Brain microvascular endothelial cell (primary cell): ENCODE results near the gene SNX15.

Experiments
- DNase-seq: peaks from one replicate; pipeline ENCODE4 v3.0.0-alpha.2; 2020
- H3K27ac ChIP-seq: fragments of 250-450 bp; sonication (Bioruptor Pico); 2 replicates; pipeline ENCODE4 v1.5.1; 2020; ENCODE audit warnings: mild to moderate bottlenecking, moderate library complexity
- H3K27me3 ChIP-seq: fragments of 250-450 bp; sonication (Bioruptor Pico); replicated peaks from 2 replicates; pipeline ENCODE4 v1.5.1; 2020; ENCODE audit warnings: mild to moderate bottlenecking
- H3K36me3 ChIP-seq: fragments of 250-450 bp; sonication (Bioruptor Pico); replicated peaks from 2 replicates; pipeline ENCODE4 v1.5.1; 2020; ENCODE audit warnings: mild to moderate bottlenecking
- H3K4me3 ChIP-seq: 2 replicates; pipeline ENCODE4 v1.5.1; 2011; ENCODE audit warnings: low read depth, mild to moderate bottlenecking, control low read depth, low read length, moderate library complexity
- CTCF ChIP-seq: IDR thresholded peaks from 2 replicates; pipeline ENCODE4 v1.5.1; 2011; ENCODE audit warnings: low read depth, mild to moderate bottlenecking, moderate library complexity, low read length, control low read depth, inconsistent platforms; ENCODE audit errors: missing control alignments
- in situ Hi-C: cut with HindIII; loops from 2 replicates; pipeline ENCODE4 v1.10.0; 2017; ENCODE audit warnings: low sequenced_read_pairs, low pct_ligation_motif_present

The SNX15 gene

GRCh38 chr11:65087827-65088226 is 60.6 kb downstream of the SNX15 start:
- no peak overlapping the region for H3K27ac ChIP-seq
- no peak overlapping the region for H3K4me3 ChIP-seq
- no peak for DNase-seq
- TF ChIP-seq CTCF = no peak
- peaks cover 22% of the 10 kb centered on the region for H3K36me3 ChIP-seq
- in situ Hi-C loops = no loop called here
- no peaks in the 10 kb centered on the region for H3K27me3 ChIP-seq

GRCh38 chr11:65089621-65090020 is 62.4 kb downstream of the SNX15 start:
- DNase-seq = no peak
- Histone ChIP-seq H3K27me3 (no peaks in the 10 kb centered on the region), H3K4me3 (no peak overlapping the region), H3K36me3 (peaks cover 22% of the 10 kb centered on the region), H3K27ac (no peak overlapping the region)
- in situ Hi-C loops = no loop called here
- TF ChIP-seq CTCF = no peak
